Effector CD8-positive, alpha-beta T cell (primary cell): ENCODE measurements around the gene TBC1D17.

Source experiments
- DNase-seq: peaks from one replicate; lab custom pipeline; 2025; lab: John Stamatoyannopoulos, UW

Gene TBC1D17

GRCh38 chr19:49877879-49878743 lies 609 bp downstream of the TBC1D17 start:
- peak; percentile 97 for DNase-seq

GRCh38 chr19:49878744-49879070 lies 1.2 kb downstream of the TBC1D17 start:
- no peak for DNase-seq

GRCh38 chr19:49879243-49879963 lies 1.9 kb downstream of the TBC1D17 start:
- DNase-seq = no peak

- no peak for DNase-seq
These were observed 2.8 kb downstream of the TBC1D17 start for GRCh38 chr19:49880162-49880869.

- no peak for DNase-seq
These were observed 3.7 kb downstream of the TBC1D17 start for GRCh38 chr19:49881186-49881585.

GRCh38 chr19:49881672-49882394 lies 4.3 kb downstream of the TBC1D17 start:
- no peak for DNase-seq

GRCh38 chr19:49882643-49883042 lies 5.1 kb downstream of the TBC1D17 start:
- no peak for DNase-seq

GRCh38 chr19:49883094-49883493 lies 5.6 kb downstream of the TBC1D17 start:
- DNase-seq = no peak

GRCh38 chr19:49884109-49884508 lies 6.6 kb downstream of the TBC1D17 start:
- DNase-seq = no peak

- no peak for DNase-seq
These were observed 7.3 kb downstream of the TBC1D17 start for GRCh38 chr19:49884760-49885159.

- no peak for DNase-seq
These were observed 9.6 kb downstream of the TBC1D17 start for GRCh38 chr19:49887037-49887664.

GRCh38 chr19:49887665-49888509 lies 10.4 kb downstream of the TBC1D17 start:
- no peak for DNase-seq

- DNase-seq = no peak
These were observed 11.0 kb downstream of the TBC1D17 start for GRCh38 chr19:49888510-49888824.

GRCh38 chr19:49889038-49889686 lies 11.7 kb downstream of the TBC1D17 start:
- no peak for DNase-seq

- DNase-seq = peak; percentile 51
These were observed 12.3 kb downstream of the TBC1D17 start for GRCh38 chr19:49889687-49890348.

GRCh38 chr19:49890349-49891311 lies 13.1 kb downstream of the TBC1D17 start:
- peak; percentile 58 for DNase-seq

GRCh38 chr19:49891393-49891792 lies 13.9 kb downstream of the TBC1D17 start:
- no peak for DNase-seq

- no peak for DNase-seq
These were observed 15.2 kb downstream of the TBC1D17 start for GRCh38 chr19:49892716-49893115.
